Neural progenitor cell (in vitro differentiated cells): ENCODE data around the gene XIAP. TPM values are rescaled to one million over a fixed set of nuclear protein-coding genes. Genes with fewer than 3 reads are reported as not detected.

ENCODE experiments used
- DNase-seq: peaks from one replicate; pipeline ENCODE4 v3.0.0-alpha.2; 2016; ENCODE audit warnings: low spot score
- H2AFZ ChIP-seq: fragments of 200-600 bp; sonication (generic); replicated peaks from 2 replicates; pipeline ENCODE4 v1.6.1; 2016; ENCODE audit warnings: antibody characterized with exemption
- H3F3A ChIP-seq: fragments of 200-600 bp; sonication (generic); 2 replicates; pipeline ENCODE4 v1.6.1; 2016; ENCODE audit warnings: antibody characterized with exemption, low read depth
- H3K27ac ChIP-seq: fragments of 200-600 bp; sonication (generic); 2 replicates; pipeline ENCODE4 v1.5.1; 2016; ENCODE audit warnings: mild to moderate bottlenecking
- H3K27me3 ChIP-seq: fragments of 200-600 bp; sonication (generic); 2 replicates; pipeline ENCODE4 v1.6.1; 2016; ENCODE audit warnings: mild to moderate bottlenecking, moderate library complexity
- H3K36me3 ChIP-seq: fragments of 200-600 bp; sonication (generic); 2 replicates; pipeline ENCODE4 v1.5.1; 2016
- H3K4me1 ChIP-seq: fragments of 200-600 bp; sonication (generic); 2 replicates; pipeline ENCODE4 v1.6.1; 2016; ENCODE audit warnings: mixed run types
- H3K4me2 ChIP-seq: fragments of 200-600 bp; sonication (generic); 2 replicates; pipeline ENCODE4 v1.6.1; 2016
- H3K4me3 ChIP-seq: fragments of 200-600 bp; sonication (generic); 2 replicates; pipeline ENCODE4 v1.5.1; 2016
- H3K79me2 ChIP-seq: fragments of 200-600 bp; sonication (generic); 2 replicates; pipeline ENCODE4 v1.6.1; 2016; ENCODE audit warnings: low read depth
- H3K9ac ChIP-seq: fragments of 200-600 bp; sonication (generic); 2 replicates; pipeline ENCODE4 v1.6.1; 2016
- H3K9me3 ChIP-seq: fragments of 200-600 bp; sonication (generic); 2 replicates; pipeline ENCODE4 v1.5.1; 2016; ENCODE audit warnings: low read depth
- H4K20me1 ChIP-seq: fragments of 200-600 bp; sonication (generic); 2 replicates; pipeline ENCODE4 v1.6.1; 2016; ENCODE audit warnings: low read depth
- H3K27ac Mint-ChIP-seq: 3 replicates; pipeline ENCODE4 v1.8.0; 2021; ENCODE audit warnings: mixed read lengths
- H3K27me3 Mint-ChIP-seq: 2 replicates; pipeline ENCODE4 v1.8.0; 2022; ENCODE audit warnings: low read depth, mild to moderate bottlenecking, inconsistent platforms, moderate library complexity, mixed read lengths; ENCODE audit not compliant: insufficient read depth
- H3K36me3 Mint-ChIP-seq: 3 replicates; pipeline ENCODE4 v1.8.0; 2021; ENCODE audit warnings: mixed read lengths
- H3K4me1 Mint-ChIP-seq: 3 replicates; pipeline ENCODE4 v1.8.0; 2021; ENCODE audit warnings: mixed read lengths
- H3K4me3 Mint-ChIP-seq: 3 replicates; pipeline ENCODE4 v1.8.0; 2021; ENCODE audit warnings: mild to moderate bottlenecking, moderate library complexity, mixed read lengths
- H3K9me3 Mint-ChIP-seq: 3 replicates; pipeline ENCODE4 v1.8.0; 2020; ENCODE audit warnings: mixed read lengths
- CTCF ChIP-seq: fragments of 200-600 bp; sonication (generic); IDR thresholded peaks from 2 replicates; pipeline ENCODE4 v1.5.1; 2017; ENCODE audit warnings: antibody characterized with exemption, mild to moderate bottlenecking
- EZH2 ChIP-seq: fragments of 200-600 bp; sonication (generic); IDR thresholded peaks from 2 replicates; pipeline ENCODE4 v1.6.1; 2017; ENCODE audit warnings: antibody characterized with exemption, mild to moderate bottlenecking, moderate library complexity
- EZH2phosphoT487 ChIP-seq: fragments of 200-600 bp; sonication (generic); IDR thresholded peaks from 2 replicates; pipeline ENCODE4 v1.6.1; 2017; ENCODE audit warnings: antibody characterized with exemption
- total RNA-seq: library from RNA; depleted of rRNA; stranded (reverse); fragments of >200 nt; gene quantifications from 2 replicates; pipeline ENCODE4 v1.2.3, GENCODE V29; 2015; ENCODE audit warnings: low replicate concordance

Gene XIAP
- total RNA-seq, 1 donor from 2014 or later = 44.6 TPM

- no peak overlapping the region for H3K9ac ChIP-seq
- no peak overlapping the region for H3K27ac ChIP-seq
- H3K36me3 ChIP-seq = no peaks in the 10 kb centered on the region
- H3K9me3 Mint-ChIP-seq = peaks cover 4% of the 10 kb centered on the region
- H3K4me1 Mint-ChIP-seq = no peaks in the 10 kb centered on the region
- H2AFZ ChIP-seq = no peak overlapping the region
- no peaks in the 10 kb centered on the region for H3K27me3 ChIP-seq
- no peak for DNase-seq
- H3K27me3 Mint-ChIP-seq = no peaks in the 10 kb centered on the region
- H3K9me3 ChIP-seq = no peaks in the 10 kb centered on the region
- no peak overlapping the region for H3K4me3 Mint-ChIP-seq
- H3F3A ChIP-seq = no peaks in the 10 kb centered on the region
- H3K4me2 ChIP-seq = no peak overlapping the region
- H3K4me3 ChIP-seq = no peak overlapping the region
- no peaks in the 10 kb centered on the region for H3K4me1 ChIP-seq
- peaks cover 11% of the 10 kb centered on the region for H3K36me3 Mint-ChIP-seq
- peaks cover 22% of the 10 kb centered on the region for H3K79me2 ChIP-seq
- no peaks in the 10 kb centered on the region for H4K20me1 ChIP-seq
- no peak overlapping the region for H3K27ac Mint-ChIP-seq
- no peak for TF ChIP-seq EZH2phosphoT487
- TF ChIP-seq EZH2 = no peak
- no peak for TF ChIP-seq CTCF
Measured at GRCh38 chrX:123878252-123878721, 18.4 kb downstream of the XIAP start.

- no peak overlapping the region for H2AFZ ChIP-seq
- no peaks in the 10 kb centered on the region for H3K4me1 ChIP-seq
- H3K9ac ChIP-seq = no peak overlapping the region
- DNase-seq = no peak
- H3K4me3 Mint-ChIP-seq = no peak overlapping the region
- no peak overlapping the region for H3K27ac ChIP-seq
- H3K79me2 ChIP-seq = peaks cover 26% of the 10 kb centered on the region
- H3K9me3 Mint-ChIP-seq = peaks cover 4% of the 10 kb centered on the region
- no peak for TF ChIP-seq EZH2phosphoT487
- TF ChIP-seq CTCF = no peak
- no peak for TF ChIP-seq EZH2
- H3K4me2 ChIP-seq = no peak overlapping the region
- no peak overlapping the region for H3K27ac Mint-ChIP-seq
- peaks cover 4% of the 10 kb centered on the region for H4K20me1 ChIP-seq
- H3K9me3 ChIP-seq = no peaks in the 10 kb centered on the region
- H3K4me3 ChIP-seq = no peak overlapping the region
- H3K27me3 Mint-ChIP-seq = no peaks in the 10 kb centered on the region
- H3F3A ChIP-seq = no peaks in the 10 kb centered on the region
- no peaks in the 10 kb centered on the region for H3K4me1 Mint-ChIP-seq
- H3K27me3 ChIP-seq = no peaks in the 10 kb centered on the region
- no peaks in the 10 kb centered on the region for H3K36me3 ChIP-seq
- H3K36me3 Mint-ChIP-seq = peaks cover 11% of the 10 kb centered on the region
Measured at GRCh38 chrX:123881330-123881729, 21.5 kb downstream of the XIAP start.

GRCh38 chrX:123882391-123882790 is 22.5 kb downstream of the XIAP start:
- peaks cover 2% of the 10 kb centered on the region for H3K9me3 Mint-ChIP-seq
- H3K27me3 Mint-ChIP-seq = no peaks in the 10 kb centered on the region
- H3K36me3 Mint-ChIP-seq = peaks cover 9% of the 10 kb centered on the region
- no peaks in the 10 kb centered on the region for H3K9me3 ChIP-seq
- H2AFZ ChIP-seq = no peak overlapping the region
- H3K4me1 ChIP-seq = no peaks in the 10 kb centered on the region
- no peak overlapping the region for H3K4me3 ChIP-seq
- TF ChIP-seq CTCF (no peak), EZH2 (no peak), EZH2phosphoT487 (no peak)
- no peaks in the 10 kb centered on the region for H3K36me3 ChIP-seq
- no peak overlapping the region for H3K9ac ChIP-seq
- no peaks in the 10 kb centered on the region for H3K4me1 Mint-ChIP-seq
- no peak for DNase-seq
- no peak overlapping the region for H3K27ac Mint-ChIP-seq
- H3K27ac ChIP-seq = no peak overlapping the region
- H4K20me1 ChIP-seq = peaks cover 4% of the 10 kb centered on the region
- H3K27me3 ChIP-seq = no peaks in the 10 kb centered on the region
- H3F3A ChIP-seq = no peaks in the 10 kb centered on the region
- peaks cover 15% of the 10 kb centered on the region for H3K79me2 ChIP-seq
- no peak overlapping the region for H3K4me3 Mint-ChIP-seq
- H3K4me2 ChIP-seq = no peak overlapping the region
